GM21447 (cell line): ENCODE data around the gene TBC1D21.

Source experiments
- ATAC-seq: cut with Tn5 transposase; IDR thresholded peaks from one replicate; pipeline ENCODE4 v1.9.1; 2021; ENCODE audit not compliant: unreplicated experiment

TBC1D21 gene, protein sequence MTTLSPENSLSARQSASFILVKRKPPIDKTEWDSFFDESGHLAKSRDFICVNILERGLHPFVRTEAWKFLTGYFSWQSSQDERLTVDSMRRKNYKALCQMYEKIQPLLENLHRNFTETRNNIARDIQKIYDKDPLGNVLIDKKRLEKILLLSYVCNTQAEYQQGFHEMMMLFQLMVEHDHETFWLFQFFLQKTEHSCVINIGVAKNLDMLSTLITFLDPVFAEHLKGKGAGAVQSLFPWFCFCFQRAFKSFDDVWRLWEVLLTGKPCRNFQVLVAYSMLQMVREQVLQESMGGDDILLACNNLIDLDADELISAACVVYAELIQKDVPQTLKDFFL

DNA sequence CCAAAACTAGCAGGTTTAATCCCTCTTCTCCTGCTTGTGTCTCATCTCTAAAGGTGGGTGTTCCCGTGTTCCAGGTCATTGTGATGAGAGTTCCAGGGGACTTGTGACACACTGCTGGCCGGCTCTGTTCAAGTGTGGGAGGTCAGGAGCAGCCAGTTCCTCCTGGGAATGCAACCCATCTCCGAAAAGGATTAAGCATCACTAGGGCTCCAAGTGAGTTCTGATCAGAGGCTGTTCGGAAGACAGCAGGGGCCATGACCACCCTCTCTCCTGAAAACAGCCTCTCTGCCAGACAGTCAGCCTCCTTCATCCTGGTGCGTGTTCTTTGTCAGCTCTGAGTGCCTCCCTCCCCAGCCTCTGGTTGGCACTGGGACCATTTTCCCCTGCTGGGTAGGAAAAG, at the start of gene TBC1D21:
Gene TBC1D21 (plus strand): TSS at position 109 of the 400 bp plus-strand sequence. CDS start 146 bp downstream, at position 255.
- no peak for ATAC-seq

DNA sequence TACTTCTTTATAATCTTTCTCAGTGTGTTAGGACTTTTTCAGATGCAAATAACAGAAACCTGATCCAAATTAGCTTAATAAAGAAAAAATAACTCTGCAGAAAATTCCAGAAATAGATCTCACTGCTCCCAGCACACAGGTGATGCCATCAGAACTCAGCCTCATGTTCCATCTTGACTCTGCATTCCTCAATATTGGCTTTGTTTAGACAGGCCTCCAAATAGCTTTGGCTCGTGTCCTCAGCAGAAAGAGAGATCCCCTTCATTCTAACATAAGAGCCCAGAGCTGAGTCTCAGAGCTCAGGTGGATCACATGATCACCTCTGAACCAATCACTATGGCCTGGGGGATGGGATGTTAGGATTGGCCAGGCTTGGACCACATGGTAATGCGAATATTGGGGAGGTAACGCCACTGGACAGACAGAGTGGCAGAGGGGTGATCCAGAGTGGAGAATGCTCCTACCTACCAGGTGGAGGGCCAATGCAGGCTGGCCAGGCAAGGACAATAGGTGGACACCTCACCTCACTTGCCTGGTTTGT, 46.6 kb upstream of the TBC1D21 start:
- ATAC-seq = no peak

DNA sequence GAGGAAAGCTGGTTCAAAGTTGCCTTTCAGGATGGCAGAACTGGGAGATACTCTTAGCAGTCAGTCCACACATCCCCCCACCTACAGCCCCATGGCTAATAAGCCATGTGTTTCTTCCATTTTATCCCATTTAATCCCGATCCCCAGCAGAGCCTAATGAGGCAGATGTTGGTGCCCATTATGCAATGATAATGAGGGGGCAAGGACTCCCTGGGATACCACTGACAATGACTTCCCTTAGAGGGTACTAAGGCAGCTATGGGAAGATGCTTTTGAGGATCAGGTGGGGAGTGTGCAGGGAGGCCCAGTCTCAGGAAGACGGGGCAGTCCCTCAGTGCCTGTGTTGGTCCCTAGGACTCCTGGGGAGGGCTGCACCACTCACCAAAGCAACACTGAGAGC, 43.8 kb upstream of the TBC1D21 start:
- no peak for ATAC-seq

DNA sequence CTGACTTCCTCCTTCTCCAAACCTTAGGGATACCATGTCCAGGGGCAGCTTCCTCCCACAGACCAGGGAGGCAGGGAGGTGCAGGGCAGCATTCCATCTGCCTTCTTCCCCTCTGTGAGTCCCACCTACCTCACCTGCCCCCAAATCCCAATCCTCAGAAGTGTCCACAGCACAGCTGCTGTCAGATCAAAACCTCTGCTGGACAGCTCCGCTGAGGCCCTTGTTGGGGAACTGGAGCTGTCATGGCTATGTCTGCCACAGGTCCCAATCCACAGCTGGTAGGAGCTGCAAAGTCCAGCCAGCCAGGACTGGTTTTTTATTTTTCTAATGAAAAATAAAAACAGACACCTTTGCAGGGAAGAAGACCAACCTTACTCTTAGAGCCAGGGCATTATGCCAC, 40.7 kb upstream of the TBC1D21 start:
- ATAC-seq = no peak

DNA sequence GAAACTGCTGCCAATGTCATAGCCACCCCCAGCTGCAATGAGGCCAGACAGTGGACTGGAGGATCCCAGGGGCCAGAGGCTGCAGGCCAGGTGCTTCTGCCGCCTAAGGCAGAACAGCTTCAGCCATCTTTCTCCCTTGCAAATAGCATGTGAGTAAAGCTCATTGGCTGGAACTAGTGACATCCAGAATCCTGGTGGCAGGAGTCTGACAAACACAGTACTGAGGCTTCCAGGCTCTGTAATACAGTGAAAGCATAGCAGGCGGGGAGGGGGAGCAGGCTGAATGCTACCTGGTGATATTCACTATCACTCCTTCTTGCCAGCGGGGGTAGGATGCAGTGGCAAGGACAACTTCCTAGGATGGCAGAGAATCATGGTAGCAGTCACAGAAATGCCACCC, 36.5 kb upstream of the TBC1D21 start:
- no peak for ATAC-seq

DNA sequence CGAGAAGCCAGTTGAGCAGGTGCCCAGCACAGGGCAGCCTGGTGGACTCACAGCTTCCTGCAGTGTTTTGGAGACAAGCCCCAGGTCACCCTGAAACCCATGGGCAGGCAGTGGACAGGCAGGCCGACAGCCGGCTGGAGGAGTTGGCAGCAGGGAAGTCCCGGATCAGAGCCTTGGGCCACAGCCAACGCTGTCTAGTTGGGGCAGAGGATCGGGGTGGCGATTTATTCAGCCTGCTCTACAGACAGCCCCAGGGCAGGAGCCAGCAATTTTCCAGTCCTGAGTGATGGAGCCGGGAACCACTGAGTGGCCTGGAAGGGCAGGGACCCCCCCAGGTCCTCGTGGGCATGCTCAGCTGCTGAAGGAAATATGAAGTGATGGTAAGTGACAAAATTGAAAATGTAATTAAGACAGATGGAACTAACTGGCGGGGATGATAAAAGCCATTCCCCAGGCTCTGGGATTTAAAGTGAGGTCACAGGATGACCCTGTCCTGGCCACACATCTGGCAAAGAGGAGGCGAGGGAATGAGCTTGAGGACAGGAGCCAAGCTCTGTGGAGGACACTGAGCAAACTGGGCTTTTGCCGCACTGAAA, 34.4 kb upstream of the TBC1D21 start:
- ATAC-seq = no peak

DNA sequence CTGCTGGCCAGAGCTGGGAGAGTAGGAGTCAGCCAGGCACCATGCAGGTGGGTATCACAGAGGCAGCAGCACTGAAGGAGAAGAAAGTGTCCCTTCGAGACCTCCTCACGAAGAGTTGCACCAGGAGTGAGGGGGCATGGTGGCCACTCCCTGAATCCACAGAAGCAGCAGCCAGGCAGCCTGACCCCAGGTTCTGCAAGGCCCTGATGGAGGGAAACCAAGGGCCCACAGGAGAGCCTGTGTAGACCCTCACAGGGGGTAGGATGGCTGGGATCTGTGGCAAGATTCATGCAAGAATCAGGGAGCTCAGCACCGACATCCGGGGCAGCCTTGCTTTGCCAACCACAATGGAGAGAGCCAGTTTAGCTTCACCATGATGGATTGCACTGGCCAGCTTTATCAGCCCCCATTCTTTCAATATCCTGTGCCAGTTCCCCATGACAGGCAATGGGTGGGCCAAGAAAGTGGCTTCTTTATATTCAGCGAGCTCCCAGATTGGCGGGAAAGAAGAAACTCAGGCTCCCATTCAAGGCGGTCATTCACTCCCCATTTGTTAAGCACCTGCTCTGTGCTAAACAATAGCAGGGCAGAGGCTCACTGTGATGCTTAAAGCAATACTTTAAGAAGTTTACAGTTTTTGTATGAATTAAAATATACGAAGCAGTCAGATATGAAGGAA, 33.5 kb upstream of the TBC1D21 start:
- no peak for ATAC-seq

DNA sequence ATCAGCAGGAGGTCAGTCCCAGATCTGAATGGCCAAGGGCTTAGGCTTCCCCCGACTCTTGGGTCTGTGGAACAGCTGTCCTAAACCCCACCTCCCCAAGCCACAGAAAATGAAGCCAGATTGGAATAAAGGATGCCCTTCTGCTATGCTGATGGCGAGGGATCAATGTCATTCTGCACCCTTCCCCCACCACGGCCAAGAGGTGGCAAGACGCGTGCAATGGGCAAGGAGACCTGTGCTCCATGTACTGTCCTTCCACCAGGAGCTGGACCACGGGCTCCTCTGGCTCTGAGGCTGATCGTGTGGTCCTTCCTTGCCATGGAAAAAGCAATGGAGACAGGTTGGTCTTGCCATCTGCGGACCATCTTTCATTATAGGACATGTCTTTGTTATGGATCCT, 32.6 kb upstream of the TBC1D21 start:
- ATAC-seq = no peak

DNA sequence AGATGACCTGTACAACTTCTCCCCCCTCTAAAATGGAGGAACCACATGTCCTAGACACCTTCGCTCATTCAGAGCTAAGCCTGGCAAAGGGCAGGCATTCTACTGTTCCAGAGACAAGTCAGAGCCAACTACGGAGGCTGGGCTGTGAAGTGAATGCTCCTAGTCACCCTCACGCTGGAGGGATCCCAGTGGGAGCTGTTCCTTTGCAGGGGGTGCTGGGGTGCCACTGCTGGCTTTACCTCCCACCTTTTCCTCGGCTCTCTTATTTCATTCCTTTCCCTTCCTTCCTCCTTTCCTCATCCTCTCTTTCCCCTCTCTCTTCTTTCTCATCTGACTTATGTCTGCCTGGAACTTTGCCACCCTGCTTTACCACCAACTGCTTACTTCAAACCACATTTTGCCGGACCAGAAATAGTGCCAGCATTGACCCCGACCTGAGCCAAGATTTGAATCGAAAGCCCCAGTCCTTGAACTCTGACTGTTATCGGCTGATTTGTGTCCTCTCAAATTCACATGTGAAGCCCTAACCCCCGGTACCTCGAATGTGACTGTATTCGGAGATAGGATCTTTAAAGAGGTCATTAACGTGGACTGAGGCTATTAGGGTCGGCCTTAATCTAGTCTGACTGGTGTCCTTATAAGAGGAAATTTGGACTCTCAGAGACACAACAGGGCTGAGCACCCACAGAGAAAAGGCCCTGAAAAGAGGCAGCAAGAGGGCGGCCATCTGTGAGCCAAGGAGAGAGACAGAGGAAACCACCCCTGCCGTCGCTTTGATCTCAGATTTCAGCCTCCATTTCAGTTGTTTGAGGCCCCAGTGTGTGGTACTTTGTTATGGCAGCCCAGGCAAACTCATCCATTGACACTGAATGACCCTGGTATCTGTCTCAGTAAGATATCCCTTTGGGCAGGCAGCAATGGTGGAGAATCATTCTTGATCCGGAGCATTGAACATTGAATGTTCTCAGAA, 31.3 kb upstream of the TBC1D21 start:
- no peak for ATAC-seq

DNA sequence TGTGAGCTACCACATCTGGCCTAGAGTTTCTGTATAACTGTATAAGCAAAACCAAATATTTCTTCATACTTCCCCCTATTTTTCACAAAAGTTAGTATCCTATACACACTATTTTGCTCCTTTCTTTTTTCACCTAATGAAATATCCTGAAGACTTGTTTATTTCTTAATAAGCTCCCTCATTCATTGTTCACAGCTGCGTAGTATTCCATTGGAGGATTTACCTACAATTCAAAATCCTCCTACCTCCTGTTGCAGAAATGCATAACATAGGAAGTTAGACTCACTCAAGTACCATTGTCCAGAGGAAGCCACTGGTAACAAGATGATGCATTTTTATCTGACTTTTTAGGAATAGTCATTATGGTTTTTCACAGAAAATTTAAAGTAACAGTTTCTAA, 29.6 kb upstream of the TBC1D21 start:
- no peak for ATAC-seq

DNA sequence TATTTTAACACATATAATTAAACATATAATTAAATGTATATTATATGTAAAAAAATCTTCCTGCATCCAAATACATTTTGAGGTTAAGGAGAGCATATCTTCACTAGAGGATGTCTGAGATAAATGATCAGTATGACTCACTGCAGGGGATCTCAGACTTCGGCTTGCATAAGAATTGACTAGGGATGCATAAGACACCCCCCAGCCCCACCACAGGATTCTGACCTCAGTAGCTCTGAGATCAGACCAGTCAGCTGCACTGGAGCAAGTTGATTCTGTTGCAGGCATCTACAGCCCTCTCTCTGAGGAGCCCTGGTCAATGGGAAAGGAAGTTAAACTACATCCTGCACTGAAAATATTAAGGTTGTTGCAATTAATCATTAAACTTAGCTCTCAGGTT, 29.0 kb upstream of the TBC1D21 start:
- no peak for ATAC-seq

DNA sequence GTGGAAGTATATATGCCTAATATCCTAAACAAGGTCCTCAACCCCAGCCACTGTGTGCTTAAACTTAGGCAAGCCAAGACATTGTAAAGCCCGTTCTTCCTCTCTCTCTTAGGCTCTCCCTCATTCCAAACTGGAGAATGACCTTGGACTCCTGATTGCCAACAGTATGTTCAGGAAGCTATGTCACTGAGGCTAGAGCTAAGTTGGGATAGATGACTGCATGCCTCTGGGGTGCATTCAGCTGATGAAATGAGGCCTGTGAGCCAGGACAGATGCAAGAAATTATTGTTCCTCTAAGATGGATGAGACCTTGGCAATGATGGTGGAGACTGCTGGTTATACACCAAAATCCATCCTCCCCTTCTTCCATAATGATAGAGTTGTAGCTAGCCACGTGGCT, 27.9 kb upstream of the TBC1D21 start:
- no peak for ATAC-seq

DNA sequence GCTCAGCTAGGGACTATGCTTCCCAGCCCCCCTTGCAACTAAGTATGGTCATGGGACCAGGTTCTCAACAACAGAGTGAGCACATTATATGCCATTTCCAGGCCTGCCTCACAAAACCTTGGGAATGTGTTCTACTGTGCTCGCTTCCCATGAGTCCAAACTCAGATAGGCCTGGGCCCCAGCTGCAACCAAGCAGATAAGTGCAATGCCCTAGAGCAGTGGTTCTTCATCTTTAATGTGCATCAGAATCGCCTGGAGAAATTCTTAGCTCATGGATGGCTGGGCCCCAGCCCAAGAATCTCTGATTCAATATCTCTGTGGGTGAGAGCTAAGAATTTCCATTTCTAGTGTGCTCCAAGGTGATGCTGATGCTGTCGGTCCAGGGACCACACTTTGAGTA, 27.5 kb upstream of the TBC1D21 start:
- ATAC-seq = no peak

DNA sequence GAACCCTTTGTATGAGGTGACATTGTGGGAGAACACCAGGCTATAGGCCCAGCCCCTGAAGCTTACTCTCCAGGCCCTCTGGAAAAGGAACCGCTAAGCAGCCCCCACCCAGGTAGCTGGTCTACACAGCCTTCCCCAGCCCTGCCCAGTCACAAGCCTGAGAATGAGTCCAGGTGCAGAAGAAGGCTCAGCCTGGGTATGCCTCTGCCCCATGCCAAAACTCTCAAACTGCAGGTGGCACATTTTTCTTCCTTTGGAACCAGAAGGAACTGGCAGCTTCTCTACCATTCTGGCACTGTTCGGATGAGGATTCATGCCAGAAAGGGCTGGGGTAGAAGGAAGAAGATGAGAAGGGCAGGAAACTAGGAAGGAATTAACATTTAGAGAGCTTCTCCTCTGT, 23.7 kb upstream of the TBC1D21 start:
- ATAC-seq = no peak

DNA sequence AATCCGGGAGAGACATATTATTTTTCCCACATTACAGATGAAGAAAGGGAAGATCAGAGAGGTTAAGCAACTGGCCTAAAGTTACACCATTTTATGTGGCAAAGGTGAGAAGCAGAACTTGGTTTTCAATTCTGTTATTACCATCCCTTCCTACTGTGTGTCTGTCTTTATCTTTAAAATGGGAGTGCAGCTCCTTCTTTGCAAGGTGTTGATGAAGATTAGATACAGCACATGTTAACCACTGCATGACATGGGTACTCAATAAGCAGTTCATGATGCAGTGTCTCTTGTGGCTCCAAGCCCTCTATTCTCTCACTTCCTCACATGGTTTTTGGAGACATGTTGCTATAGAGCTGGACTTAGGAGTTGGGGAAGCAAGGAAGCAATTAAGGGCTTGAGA, 23.1 kb upstream of the TBC1D21 start:
- no peak for ATAC-seq

DNA sequence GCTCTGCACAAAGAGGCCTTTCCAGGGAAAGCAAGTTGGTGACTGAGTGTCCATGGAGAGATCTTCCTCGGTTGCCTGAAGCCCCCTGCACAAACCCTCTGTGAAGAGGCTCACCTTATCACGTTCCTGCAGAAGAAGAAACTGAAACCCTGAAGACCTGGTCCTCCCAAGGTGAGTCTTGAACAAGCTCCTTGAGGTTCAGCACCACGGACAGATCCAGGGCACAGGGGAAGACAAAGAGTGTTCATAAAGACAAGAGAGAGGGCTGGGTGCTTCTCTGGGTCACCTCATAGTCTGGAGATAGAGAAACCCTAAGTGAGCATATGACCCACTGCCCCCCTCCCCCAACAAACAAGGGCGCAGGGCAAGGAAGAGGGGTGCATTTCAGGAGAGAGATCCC, 21.7 kb upstream of the TBC1D21 start:
- ATAC-seq = no peak

DNA sequence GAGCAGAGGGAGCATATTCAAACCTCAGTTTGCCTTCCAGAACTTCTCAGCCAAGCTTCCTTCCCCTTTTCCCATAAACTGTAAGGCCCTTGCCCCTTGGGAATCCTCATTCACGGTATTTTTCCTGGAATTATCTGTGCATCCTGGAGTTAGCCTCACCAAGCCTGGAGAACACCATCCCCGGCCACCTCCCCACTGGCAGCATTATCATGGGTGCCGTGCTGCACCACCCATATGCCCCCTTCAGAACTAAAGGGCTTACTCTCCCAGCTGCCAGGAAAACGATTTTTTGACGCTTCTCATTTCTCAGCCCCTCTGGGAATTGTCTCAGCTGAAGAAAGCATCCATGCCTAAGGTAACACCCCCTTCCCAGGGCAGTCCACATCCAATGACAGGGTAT, 20.9 kb upstream of the TBC1D21 start:
- ATAC-seq = no peak

DNA sequence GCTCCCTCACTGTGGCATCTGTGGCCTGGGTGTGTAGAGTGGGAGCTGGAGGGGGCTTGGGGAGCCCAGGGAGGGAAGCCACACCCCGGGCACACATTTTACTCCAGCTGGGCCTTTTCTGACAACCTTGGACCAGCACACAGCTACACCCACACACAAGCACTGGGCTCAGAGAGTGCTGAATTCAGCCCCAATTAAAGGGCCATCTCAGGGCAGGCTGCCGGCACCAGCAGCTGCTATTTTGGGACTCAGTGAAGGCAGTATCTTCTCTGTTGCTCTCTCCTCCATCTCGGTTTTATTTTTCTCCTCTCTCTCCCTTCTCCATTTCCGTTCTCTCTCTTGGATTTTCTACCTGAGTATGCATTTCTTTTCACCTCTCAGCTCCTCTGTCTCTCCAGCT, 19.1 kb upstream of the TBC1D21 start:
- ATAC-seq = no peak

DNA sequence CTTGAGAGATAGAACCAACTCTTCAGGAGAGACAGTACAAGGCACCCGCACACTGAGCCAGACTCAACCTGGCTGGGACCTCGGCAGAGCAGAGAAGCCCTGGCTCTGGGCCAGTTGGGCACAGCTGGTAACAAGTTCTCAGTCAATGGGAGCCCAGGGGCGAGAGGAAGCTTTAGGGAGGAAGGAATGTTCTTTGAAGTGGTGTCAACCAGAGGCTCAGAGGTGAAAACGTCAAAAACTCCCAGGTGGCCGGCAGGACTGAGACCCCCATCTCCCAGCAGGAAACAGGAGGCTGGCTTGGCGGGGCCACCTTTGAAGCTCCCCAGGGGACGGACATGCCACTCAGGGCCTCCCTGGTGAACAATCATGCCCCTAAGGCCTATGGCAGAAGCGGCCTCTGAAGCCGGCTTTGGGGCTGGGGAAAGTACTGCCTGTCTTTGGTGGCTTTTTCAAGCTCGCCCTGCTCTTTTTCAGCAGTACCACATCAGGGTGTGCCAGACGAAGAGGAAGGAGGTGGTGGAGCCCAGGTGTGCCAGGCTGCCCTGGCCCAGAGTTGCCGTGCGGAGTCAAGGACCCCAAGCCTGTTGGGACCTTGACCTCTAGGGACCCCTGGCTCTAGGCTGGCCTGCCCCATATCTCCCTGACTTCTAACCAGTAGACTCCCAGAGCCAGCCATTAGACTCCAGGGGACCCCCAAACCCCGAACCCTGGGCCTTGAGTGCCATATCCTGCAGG, 16.7 kb upstream of the TBC1D21 start:
- ATAC-seq = no peak

DNA sequence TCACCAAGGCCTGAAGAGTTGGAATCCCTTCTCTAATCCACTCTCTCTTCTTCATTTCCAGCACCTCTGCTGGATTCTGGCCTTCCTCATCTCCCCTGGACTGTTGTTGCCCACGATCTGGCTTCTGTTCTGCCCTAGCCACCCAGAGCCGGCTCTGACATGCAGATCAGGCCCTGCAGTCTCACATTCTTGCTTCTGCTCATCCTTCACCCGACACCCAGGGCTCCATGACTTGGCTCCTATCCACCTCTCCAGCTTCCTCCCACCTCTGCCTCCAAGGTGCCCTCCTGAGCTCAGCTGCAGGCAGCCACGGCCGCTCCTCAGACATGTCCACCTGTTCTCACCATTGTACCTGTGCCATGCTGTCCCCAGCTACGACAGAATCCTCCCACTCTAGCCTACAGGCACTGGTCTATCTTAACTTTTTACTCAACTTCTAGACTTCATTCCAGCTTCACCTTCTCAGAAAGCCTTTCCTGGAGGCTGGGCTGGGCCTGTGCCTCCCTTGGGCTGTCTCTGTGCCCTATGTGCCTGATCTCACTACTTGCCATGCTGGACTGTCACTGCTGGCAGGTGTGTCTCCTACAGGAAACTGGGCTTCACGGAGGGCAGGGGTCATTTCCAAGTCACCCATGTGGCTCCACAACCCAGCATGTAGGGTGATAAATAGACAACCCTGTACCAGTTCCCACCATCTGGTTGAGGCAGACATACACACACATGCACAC, 16.0 kb upstream of the TBC1D21 start:
- ATAC-seq = no peak
